GM12872 (cell line): ENCODE data around the gene LRIG1.

Experiments
- CTCF ChIP-seq: IDR thresholded peaks from 3 replicates; pipeline ENCODE4 v1.5.1; 2011; ENCODE audit warnings: low read depth, mild to moderate bottlenecking, low read length, moderate library complexity; ENCODE audit not compliant: insufficient read depth

Gene LRIG1

GRCh38 chr3:66443118-66443803 is 57.6 kb downstream of the LRIG1 start:
- no peak for TF ChIP-seq CTCF

- no peak for TF ChIP-seq CTCF
Observed at GRCh38 chr3:66442254-66443117, 58.3 kb downstream of the LRIG1 start.

GRCh38 chr3:66441692-66442091 is 59.1 kb downstream of the LRIG1 start:
- TF ChIP-seq CTCF = no peak

GRCh38 chr3:66441129-66441528 is 59.7 kb downstream of the LRIG1 start:
- TF ChIP-seq CTCF = no peak

GRCh38 chr3:66439666-66440344 is 61.0 kb downstream of the LRIG1 start:
- TF ChIP-seq CTCF = no peak

- TF ChIP-seq CTCF = no peak
Observed at GRCh38 chr3:66438046-66438445, 62.8 kb downstream of the LRIG1 start.

GRCh38 chr3:66437341-66437929 is 63.4 kb downstream of the LRIG1 start:
- no peak for TF ChIP-seq CTCF
